GM18858 (cell line): ENCODE measurements around the gene CAMK2B.

Experiments
- ATAC-seq: cut with Tn5 transposase; IDR thresholded peaks from one replicate; pipeline ENCODE4 v1.9.1; 2021; ENCODE audit not compliant: unreplicated experiment

The CAMK2B gene

DNA sequence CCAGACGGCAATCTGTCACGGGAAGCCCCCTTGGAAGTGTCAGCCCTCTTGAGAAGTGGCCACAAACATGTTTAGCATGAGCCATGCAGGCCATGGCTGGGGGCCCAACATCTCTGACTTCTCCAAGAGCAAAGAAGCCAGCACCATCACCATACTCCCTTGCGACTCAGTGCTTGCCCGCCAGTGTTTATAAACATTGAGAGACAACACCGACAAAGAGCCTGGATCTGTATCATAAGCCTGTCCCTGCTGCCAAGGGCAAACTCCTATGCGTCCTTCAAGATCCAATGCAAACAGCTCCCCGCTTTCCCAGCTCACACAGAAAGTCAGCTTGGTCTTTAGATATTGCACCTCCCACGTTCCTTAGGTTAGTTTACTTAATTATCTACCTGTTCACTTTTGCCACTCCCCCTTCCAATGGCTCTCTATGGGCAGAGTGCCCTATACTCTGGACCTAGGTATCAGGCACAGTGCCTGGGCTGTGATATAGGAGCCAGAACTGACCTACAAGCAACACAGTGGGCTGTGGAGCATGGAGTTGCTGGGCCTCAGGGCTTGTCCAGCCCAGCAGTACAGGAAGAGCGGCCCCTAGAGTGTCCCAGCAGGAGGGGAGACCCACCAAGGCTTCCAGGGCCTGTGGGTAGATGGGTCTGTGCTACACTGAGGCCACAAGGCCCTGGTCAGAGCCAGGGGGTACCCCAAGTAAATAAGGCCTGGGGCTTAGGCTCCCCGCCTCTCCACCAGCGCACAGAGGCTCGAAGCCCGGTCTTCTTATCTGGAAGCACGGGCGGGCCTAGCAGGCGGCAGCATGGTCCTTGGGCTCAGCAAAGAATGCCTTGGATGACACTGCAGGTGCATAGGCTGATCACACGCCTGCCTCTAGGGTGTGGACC lies 37.7 kb downstream of the CAMK2B start:
- ATAC-seq, result no peak

DNA sequence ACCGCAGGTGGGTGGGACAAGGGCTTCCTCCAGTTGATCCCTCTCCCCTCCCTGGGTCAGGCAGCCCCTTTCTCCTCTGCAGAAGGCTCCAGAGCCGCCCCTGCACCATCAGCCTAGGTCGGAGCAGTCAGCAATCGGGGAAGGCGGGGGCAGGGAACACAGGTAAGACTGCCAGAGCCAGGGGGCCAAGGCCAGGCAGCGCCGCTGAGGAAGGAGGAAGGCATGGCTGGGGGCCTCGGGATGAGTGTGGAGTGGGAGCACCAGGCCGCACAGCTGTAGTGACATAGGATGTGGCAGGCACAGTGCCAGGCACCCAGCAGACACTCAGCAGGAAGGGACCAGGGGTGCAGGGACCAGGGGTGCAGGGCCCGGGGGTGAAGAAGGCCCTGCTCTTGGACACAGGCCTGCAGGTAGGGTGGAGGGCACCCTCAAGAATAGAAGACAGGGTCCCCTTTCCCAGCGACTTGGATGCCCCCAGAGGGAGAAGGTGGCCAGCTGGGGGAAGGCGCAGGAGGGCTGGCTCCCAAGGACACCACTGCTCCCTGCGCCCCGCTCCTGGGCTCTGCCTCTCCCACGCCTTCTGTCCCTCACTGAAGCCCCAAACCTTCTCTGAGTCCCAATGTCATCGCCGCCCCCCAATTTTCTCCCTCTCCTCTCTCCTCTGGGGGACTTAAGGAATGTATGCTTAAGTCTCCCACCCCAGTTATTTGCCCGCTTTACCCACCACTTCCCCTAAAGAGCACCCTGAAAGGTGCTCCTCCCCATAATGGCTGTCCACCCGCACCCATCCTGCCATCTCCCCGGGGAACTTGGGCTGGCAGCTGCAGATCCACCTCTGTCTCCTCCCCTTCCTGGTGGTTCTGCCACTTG lies 38.5 kb downstream of the CAMK2B start:
- ATAC-seq, result no peak

DNA sequence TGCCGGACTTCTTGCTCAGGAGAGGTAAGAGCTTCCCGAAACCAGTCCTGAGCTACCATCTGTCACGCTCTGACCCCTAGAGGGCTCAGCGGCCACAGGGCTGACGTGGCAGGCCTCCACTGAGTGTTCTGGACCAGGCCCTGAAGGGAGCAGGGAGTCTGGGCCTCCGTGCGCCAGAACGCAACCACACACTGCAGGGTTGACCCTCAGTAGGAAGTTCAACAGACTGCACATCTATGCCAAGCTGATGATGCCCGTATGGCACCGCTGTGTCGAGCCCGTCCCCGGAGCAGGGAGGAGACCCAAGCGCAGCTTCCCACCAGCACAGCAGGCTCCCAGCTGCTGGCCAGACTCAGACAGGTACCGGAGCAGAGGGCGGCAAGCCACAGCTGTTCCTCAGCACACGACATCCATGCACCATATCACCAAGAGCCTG lies 39.2 kb downstream of the CAMK2B start:
- ATAC-seq, result no peak

DNA sequence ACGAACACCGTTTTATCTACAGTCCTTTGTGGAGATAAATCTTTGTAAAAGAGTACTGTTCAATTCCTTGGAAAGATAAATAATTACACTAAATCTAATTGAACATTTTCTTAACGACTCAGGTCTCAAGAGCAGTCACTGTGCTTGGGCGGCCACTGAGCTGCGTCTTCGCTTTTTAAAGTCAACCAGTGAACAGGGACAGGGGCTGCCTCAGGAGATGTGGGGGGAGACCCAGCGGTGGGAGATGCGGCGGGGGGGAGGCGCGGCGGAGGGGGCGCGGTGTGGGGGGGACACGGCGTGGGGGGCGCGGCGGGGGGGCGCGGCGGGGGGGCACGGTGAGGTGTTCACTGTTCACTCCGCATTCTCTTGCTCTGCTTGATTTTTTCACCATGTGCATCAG lies 39.8 kb downstream of the CAMK2B start:
- ATAC-seq, result no peak

GRCh38 chr7:44284881-44285541 lies 40.4 kb downstream of the CAMK2B start:
- ATAC-seq, result no peak

DNA sequence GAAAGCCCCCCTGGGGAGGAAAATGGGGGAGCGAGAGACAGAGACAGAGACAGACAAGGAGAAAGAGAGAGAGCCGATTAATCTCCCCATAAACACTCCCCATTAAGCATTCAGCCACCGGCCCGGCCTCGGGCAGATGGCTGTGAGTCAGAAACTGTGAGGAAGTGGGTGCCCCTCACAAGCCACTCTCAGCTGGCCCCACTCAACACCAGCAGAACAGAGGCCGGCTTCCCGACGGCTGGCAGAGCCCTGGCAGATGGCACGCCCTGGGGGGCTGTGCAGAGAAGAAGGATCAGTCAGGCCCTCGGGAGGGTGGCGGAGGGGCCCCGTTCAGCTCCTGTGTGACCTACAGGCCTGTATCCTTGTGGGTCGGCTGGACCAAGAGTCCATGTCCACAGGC lies 41.2 kb downstream of the CAMK2B start:
- ATAC-seq, result no peak

- ATAC-seq, result no peak
Measured at GRCh38 chr7:44283381-44284211, 41.8 kb downstream of the CAMK2B start.

- no peak for ATAC-seq
Measured at GRCh38 chr7:44282601-44283171, 42.7 kb downstream of the CAMK2B start.

- ATAC-seq, result no peak
Measured at GRCh38 chr7:44281811-44282600, 43.4 kb downstream of the CAMK2B start.

DNA sequence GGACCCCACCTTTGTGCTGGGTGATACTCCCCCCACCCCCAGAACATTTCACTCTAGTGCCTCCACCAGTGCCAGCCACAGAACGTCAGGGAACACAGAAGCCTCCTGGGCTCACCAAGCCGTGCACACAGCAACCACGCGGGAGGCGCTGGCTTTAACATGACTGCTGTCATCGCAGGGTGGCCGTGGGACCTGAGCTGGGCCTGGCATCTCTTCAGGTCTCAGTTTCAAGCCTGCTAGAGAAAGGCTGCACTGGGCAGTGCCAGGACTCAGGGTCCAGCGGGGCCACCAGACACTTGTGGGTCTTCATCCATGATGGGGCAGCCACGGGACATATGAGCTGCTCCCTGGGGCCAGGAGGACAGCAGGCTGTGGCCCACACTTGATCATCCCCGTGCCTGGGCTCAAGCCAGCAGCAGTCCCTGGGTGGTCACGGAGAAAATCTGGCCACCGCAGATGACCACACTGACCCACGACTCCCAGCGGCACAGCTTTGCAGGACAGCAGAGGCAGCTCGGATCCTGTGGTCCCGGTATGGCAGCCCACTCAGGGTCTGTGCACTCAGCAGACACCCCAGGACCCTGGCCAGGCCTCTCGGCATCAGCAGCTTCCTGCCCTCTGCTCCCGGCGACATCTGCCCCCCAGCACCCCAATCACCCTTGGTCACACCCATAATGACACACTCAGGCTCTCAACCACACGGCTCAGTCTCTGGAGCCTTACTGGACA lies 44.2 kb downstream of the CAMK2B start:
- ATAC-seq, result no peak

GRCh38 chr7:44280636-44280992 lies 44.8 kb downstream of the CAMK2B start:
- ATAC-seq, result no peak

GRCh38 chr7:44279731-44280505 lies 45.5 kb downstream of the CAMK2B start:
- no peak for ATAC-seq

- ATAC-seq, result no peak
Measured at GRCh38 chr7:44279286-44279685, 46.1 kb downstream of the CAMK2B start.

DNA sequence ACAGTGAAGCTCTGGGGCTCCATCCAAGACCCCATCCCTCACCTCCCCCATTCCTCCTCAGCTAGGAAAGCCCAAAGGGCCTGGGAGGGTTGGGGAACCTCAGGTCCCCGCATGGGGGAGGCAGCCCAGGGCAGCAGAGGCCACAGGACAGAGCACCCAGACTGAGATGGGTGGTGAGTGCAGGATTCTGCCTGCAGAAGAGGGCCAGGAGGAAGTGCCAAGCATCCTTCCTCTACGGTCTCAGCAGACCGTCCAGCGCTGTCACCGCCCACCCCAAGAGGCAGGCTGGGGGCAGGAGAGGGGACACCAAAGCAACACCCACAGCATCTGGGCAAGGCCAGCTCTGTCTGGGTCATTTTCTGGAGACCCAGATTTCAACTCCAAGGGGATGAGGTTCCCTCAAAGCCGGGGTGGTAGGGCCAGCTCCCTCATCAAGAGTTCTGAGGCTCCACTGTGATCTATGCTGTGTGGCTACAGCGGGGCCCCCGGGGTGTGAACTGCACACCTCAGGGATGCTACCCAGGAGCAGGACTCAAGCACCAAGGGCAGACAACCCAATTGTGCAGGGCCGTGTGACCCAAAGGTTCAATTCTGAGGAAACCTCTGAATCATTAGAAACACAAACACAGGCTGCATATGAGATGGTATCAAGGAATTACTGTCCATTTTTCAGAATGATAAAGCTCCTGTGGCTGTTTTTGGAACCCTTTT lies 46.8 kb downstream of the CAMK2B start:
- no peak for ATAC-seq

- no peak for ATAC-seq
Measured at GRCh38 chr7:44277851-44278250, 47.5 kb downstream of the CAMK2B start.

GRCh38 chr7:44277391-44277790 lies 48.0 kb downstream of the CAMK2B start:
- no peak for ATAC-seq

GRCh38 chr7:44276571-44277221 lies 48.7 kb downstream of the CAMK2B start:
- no peak for ATAC-seq
